A673 (cell line): Measurements from ENCODE around the gene PAQR7. TPM values are rescaled to one million over a fixed set of nuclear protein-coding genes. Genes with fewer than 3 reads are reported as not detected.

Experiments
- BruUV-seq: library from RNA; stranded (reverse); fragments of 400-500 nt; replicated peaks from 2 replicates; lab custom pipeline; 2021; lab: Mats Ljungman, UMichigan
- CTCF ChIA-PET: fragments of 300-600 bp; sonication (Branson Sonifier 250); formaldehyde crosslinking; loops from one replicate; lab custom pipeline; 2022; ENCODE audit warnings: antibody characterized with exemption; lab: Charles Lee
- POLR2A ChIA-PET: fragments of 300-600 bp; sonication (Branson Sonifier 250); formaldehyde crosslinking; loops from one replicate; lab custom pipeline; 2022; ENCODE audit warnings: antibody characterized with exemption; ENCODE audit not compliant: low non-redundant PET; lab: Charles Lee
- DNase-seq: peaks from one replicate; pipeline ENCODE4 v3.0.0-alpha.2; 2015; ENCODE audit warnings: low spot score
- H3K27ac ChIP-seq: fragments of 200-600 bp; sonication (generic); 2 replicates; pipeline ENCODE4 v1.5.1; 2016; ENCODE audit warnings: mixed run types, low read depth, mild to moderate bottlenecking, mixed read lengths, antibody characterized with exemption, low read length; ENCODE audit not compliant: poor library complexity, severe bottlenecking
- H3K27me3 ChIP-seq: fragments of 200-600 bp; sonication (generic); replicated peaks from 2 replicates; pipeline ENCODE4 v1.6.1; 2017; ENCODE audit warnings: mixed run types, low read depth, mild to moderate bottlenecking, mixed read lengths, antibody characterized with exemption, low read length; ENCODE audit not compliant: insufficient read depth, poor library complexity
- H3K36me3 ChIP-seq: fragments of 200-600 bp; sonication (generic); 2 replicates; pipeline ENCODE4 v1.6.1; 2016; ENCODE audit warnings: mixed run types, mild to moderate bottlenecking, mixed read lengths, antibody characterized with exemption, low read length; ENCODE audit not compliant: insufficient read depth, poor library complexity, severe bottlenecking
- H3K4me1 ChIP-seq: fragments of 200-600 bp; sonication (generic); 2 replicates; pipeline ENCODE4 v1.6.1; 2017; ENCODE audit warnings: mixed run types, mild to moderate bottlenecking, mixed read lengths, antibody characterized with exemption, low read length; ENCODE audit not compliant: insufficient read depth, poor library complexity, severe bottlenecking
- H3K4me3 ChIP-seq: fragments of 200-600 bp; sonication (generic); 2 replicates; pipeline ENCODE4 v1.5.1; 2016; ENCODE audit warnings: low read depth, mixed run types, mild to moderate bottlenecking, mixed read lengths, low read length; ENCODE audit not compliant: poor library complexity, severe bottlenecking
- H3K9me3 ChIP-seq: fragments of 200-600 bp; sonication (generic); 2 replicates; pipeline ENCODE4 v1.6.1; 2016; ENCODE audit warnings: mixed run types, low read depth, mild to moderate bottlenecking, mixed read lengths, antibody characterized with exemption, low read length; ENCODE audit not compliant: poor library complexity, severe bottlenecking
- EZH2 ChIP-seq: fragments of 200-600 bp; sonication (generic); IDR thresholded peaks from 2 replicates; pipeline ENCODE4 v1.6.1; 2017; ENCODE audit warnings: borderline replicate concordance, low read depth, mild to moderate bottlenecking, mixed read lengths, antibody characterized with exemption, low read length; ENCODE audit not compliant: poor library complexity, severe bottlenecking
- intact Hi-C: fragments of 100-400 bp; cut with micrococcal nuclease; formaldehyde crosslinking; loops from one replicate; pipeline ENCODE4 v1.10.0; 2022; ENCODE audit not compliant: unreplicated experiment
- total RNA-seq: library from RNA; stranded (reverse); gene quantifications from 2 replicates; pipeline ENCODE4 v1.2.3, GENCODE V29; 2021
- TF ChIP-seq, protein P1 (sequence below): fragments of 300-800, 200-600 bp; sonication (generic); conservative IDR thresholded peaks from 2 replicates; pipeline ENCODE4 v1.5.1; 2017; ENCODE audit warnings: low read depth, mild to moderate bottlenecking, antibody characterized with exemption, low read length, moderate library complexity, mixed read lengths

PAQR7 gene
- total RNA-seq, 1 experiment from 2014 or later, result 2.9 TPM

DNA sequence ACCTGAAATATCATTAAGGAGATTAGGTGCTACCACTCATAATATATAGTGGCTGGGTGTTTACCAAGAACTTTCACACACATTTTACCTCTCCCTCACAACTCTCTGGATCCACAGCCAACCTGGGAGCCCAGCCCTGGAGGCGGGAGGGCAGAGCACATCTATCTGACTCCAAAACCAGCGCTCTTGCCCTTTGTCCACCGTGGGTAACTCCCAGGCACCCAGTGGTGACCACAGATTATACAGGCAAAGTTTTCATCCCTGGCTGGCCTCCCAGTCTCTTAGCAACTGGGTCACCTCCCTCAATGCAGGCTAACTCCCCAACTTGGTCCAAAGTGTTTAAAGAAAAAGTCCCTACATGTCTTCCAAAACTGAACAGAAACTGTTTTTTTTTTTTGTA lies 2.4 kb downstream of the PAQR7 start:
- Histone ChIP-seq H3K9me3 (no peaks in the 10 kb centered on the region), H3K27ac (no peak overlapping the region), H3K4me1 (peaks cover 7% of the 10 kb centered on the region), H3K4me3 (no peak overlapping the region), H3K27me3 (no peaks in the 10 kb centered on the region), H3K36me3 (no peaks in the 10 kb centered on the region)
- POLR2A ChIA-PET, result no interaction called here
- DNase-seq, result no peak
- CTCF ChIA-PET, result no interaction called here
- no TSS peak for BruUV-seq
- intact Hi-C loops, result no loop called here
- TF ChIP-seq, protein P1, sequence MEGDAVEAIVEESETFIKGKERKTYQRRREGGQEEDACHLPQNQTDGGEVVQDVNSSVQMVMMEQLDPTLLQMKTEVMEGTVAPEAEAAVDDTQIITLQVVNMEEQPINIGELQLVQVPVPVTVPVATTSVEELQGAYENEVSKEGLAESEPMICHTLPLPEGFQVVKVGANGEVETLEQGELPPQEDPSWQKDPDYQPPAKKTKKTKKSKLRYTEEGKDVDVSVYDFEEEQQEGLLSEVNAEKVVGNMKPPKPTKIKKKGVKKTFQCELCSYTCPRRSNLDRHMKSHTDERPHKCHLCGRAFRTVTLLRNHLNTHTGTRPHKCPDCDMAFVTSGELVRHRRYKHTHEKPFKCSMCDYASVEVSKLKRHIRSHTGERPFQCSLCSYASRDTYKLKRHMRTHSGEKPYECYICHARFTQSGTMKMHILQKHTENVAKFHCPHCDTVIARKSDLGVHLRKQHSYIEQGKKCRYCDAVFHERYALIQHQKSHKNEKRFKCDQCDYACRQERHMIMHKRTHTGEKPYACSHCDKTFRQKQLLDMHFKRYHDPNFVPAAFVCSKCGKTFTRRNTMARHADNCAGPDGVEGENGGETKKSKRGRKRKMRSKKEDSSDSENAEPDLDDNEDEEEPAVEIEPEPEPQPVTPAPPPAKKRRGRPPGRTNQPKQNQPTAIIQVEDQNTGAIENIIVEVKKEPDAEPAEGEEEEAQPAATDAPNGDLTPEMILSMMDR, result no peak
- TF ChIP-seq EZH2, result no peak

DNA sequence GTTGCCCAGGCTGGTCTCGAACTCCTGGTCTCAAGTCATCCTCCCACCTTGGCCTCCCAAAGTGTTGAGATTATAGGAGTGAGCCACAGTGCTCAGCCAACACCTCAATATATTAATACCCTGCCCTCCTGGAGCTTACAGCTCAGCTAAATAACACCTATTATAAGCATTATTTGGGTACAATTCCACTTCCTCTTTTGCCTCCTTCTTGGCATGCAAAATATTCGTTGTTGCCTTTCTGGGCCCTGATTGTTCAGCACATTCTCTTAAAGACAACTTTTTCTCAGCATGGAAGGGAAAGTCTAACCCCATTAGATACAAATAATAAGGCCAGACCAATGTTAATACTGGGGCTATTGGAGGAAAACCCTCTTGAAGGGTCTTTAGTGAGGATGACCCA lies 2.8 kb downstream of the PAQR7 start:
- H3K9me3 ChIP-seq, result no peaks in the 10 kb centered on the region
- H3K27me3 ChIP-seq, result no peaks in the 10 kb centered on the region
- no peak overlapping the region for H3K4me3 ChIP-seq
- intact Hi-C loops, result no loop called here
- CTCF ChIA-PET, result no interaction called here
- no peak for TF ChIP-seq EZH2
- TF ChIP-seq, protein P1, result no peak
- H3K27ac ChIP-seq, result no peak overlapping the region
- no peaks in the 10 kb centered on the region for H3K36me3 ChIP-seq
- no peak for DNase-seq
- POLR2A ChIA-PET, result no interaction called here
- BruUV-seq, result no TSS peak
- H3K4me1 ChIP-seq, result peaks cover 7% of the 10 kb centered on the region

DNA sequence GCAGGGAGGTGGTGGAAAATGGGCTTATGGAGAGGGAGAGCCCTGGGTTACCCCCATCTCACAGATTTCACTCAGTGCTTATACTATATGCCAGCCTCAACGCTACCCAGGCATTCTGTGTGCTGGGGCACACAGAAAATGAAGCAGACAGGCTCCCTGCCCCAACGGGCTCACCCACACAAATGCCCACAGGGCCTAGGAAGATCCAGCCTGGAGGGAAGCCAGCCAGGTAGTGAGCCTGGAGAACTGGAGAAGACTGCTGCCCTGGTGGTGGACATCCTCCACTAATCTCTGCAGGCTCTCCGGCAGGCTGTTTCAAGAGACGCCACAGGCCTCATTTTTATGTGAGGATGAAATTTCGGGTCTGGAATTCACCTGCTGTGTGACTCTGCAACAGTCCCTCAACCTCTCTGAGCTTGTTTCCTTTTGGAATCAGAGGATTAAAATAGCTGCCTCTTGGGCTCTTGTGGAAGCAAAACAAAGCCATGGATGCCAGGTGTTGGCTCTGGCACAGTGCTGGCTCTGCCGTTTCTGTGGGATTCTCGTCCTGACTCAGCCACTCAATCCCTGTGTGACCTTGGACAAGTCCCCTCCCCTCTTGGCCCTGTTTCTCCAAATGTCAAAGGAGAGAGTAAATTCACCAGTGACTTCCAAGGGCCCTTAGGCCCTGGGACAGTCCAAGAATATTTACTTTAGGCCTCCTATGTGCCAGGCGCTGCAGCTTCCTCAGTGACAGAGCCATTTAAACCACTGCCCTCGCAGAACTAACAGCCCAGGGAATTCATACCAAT lies 3.6 kb downstream of the PAQR7 start:
- BruUV-seq, result no TSS peak
- no peaks in the 10 kb centered on the region for H3K27me3 ChIP-seq
- ChIA-PET POLR2A (no interaction called here), CTCF (no interaction called here)
- intact Hi-C loops, result no loop called here
- no peak overlapping the region for H3K4me3 ChIP-seq
- TF ChIP-seq, protein P1, result no peak
- TF ChIP-seq EZH2, result no peak
- DNase-seq, result no peak
- no peak overlapping the region for H3K27ac ChIP-seq
- H3K36me3 ChIP-seq, result no peaks in the 10 kb centered on the region
- peaks cover 7% of the 10 kb centered on the region for H3K4me1 ChIP-seq
- no peaks in the 10 kb centered on the region for H3K9me3 ChIP-seq
